RWPE2 (cell line): ENCODE results near the gene GPR137B.
"Not testable (repeated sequence)": the region's sequence is repeated elsewhere in the genome, so short reads cannot be mapped to it uniquely, and the experiment has no call there.

Source experiments
- ATAC-seq: fragments of 200-7000 bp; cut with Tn5 transposase; 3 replicates; pipeline ENCODE4 v1.9.1; 2021; ENCODE audit warnings: low read depth
- DNase-seq: peaks from one replicate; pipeline ENCODE4 v3.0.0-alpha.2; 2020; ENCODE audit warnings: low spot score
- H3K27ac ChIP-seq: fragments of 450-650 bp; 2 replicates; pipeline ENCODE4 v1.5.1; 2017; ENCODE audit warnings: mild to moderate bottlenecking; ENCODE audit not compliant: poor library complexity, severe bottlenecking
- H3K27me3 ChIP-seq: fragments of 250-450 bp; sonication (Bioruptor Pico); 2 replicates; pipeline ENCODE4 v1.5.1; 2021; ENCODE audit warnings: mild to moderate bottlenecking, moderate library complexity; ENCODE audit not compliant: insufficient read depth, poor library complexity, severe bottlenecking
- H3K36me3 ChIP-seq: fragments of 250-450 bp; sonication (Bioruptor Pico); 2 replicates; pipeline ENCODE4 v1.5.1; 2020; ENCODE audit warnings: low read depth, mild to moderate bottlenecking, moderate library complexity
- H3K4me1 ChIP-seq: fragments of 250-450 bp; sonication (Bioruptor Pico); 2 replicates; pipeline ENCODE4 v1.5.1; 2021; ENCODE audit warnings: mild to moderate bottlenecking, moderate library complexity; ENCODE audit not compliant: insufficient read depth, poor library complexity, severe bottlenecking
- H3K4me3 ChIP-seq: fragments of 250-450 bp; sonication (Bioruptor Pico); 2 replicates; pipeline ENCODE4 v1.5.1; 2021; ENCODE audit warnings: mild to moderate bottlenecking, moderate library complexity; ENCODE audit not compliant: severe bottlenecking
- H3K9me3 ChIP-seq: fragments of 250-450 bp; sonication (Bioruptor Pico); 2 replicates; pipeline ENCODE4 v1.5.1; 2021; ENCODE audit warnings: mild to moderate bottlenecking, moderate library complexity; ENCODE audit not compliant: severe bottlenecking
- TF ChIP-seq, protein P1 (sequence below): fragments of 450-650 bp; IDR thresholded peaks from one replicate; pipeline ENCODE4 v1.5.1; 2017; ENCODE audit warnings: mild to moderate bottlenecking, moderate library complexity; ENCODE audit not compliant: poor library complexity, severe bottlenecking

GPR137B gene

DNA sequence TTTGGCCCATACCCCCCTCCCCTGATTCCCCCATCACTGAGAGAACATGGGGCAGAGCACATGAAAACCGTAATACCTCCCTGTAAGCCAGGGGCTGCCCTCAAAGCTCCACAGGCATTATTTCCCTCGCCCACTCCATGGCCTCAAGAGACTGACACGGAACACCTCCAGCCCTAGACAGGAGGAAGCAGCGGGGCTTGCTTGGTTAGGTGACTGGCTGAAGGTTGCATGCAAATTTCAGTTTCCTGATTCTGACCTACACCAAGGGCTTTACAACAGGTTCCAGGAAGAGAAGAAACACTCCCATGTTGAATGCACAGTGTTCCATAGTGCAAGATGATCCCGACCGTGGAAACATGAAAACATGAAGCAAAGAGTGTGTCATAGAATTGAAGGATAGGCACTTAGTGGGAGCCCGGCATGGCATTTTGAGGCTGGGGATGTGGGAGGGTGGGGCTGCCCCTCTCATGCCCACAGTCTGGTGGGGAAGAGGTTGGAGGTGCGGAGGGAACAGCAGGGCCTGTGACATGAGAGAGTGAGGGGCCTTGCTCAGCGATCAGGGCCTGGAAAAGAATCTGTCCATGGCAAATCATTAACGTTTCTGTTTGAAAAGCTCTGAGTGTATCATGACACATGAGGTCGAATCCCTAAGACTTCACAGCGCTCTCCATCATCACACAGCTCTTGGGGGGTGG is 33.5 kb downstream of the GPR137B start:
- TF ChIP-seq, protein P1, sequence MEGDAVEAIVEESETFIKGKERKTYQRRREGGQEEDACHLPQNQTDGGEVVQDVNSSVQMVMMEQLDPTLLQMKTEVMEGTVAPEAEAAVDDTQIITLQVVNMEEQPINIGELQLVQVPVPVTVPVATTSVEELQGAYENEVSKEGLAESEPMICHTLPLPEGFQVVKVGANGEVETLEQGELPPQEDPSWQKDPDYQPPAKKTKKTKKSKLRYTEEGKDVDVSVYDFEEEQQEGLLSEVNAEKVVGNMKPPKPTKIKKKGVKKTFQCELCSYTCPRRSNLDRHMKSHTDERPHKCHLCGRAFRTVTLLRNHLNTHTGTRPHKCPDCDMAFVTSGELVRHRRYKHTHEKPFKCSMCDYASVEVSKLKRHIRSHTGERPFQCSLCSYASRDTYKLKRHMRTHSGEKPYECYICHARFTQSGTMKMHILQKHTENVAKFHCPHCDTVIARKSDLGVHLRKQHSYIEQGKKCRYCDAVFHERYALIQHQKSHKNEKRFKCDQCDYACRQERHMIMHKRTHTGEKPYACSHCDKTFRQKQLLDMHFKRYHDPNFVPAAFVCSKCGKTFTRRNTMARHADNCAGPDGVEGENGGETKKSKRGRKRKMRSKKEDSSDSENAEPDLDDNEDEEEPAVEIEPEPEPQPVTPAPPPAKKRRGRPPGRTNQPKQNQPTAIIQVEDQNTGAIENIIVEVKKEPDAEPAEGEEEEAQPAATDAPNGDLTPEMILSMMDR, result no peak
- ATAC-seq, result no peak
- no peak for DNase-seq

DNA sequence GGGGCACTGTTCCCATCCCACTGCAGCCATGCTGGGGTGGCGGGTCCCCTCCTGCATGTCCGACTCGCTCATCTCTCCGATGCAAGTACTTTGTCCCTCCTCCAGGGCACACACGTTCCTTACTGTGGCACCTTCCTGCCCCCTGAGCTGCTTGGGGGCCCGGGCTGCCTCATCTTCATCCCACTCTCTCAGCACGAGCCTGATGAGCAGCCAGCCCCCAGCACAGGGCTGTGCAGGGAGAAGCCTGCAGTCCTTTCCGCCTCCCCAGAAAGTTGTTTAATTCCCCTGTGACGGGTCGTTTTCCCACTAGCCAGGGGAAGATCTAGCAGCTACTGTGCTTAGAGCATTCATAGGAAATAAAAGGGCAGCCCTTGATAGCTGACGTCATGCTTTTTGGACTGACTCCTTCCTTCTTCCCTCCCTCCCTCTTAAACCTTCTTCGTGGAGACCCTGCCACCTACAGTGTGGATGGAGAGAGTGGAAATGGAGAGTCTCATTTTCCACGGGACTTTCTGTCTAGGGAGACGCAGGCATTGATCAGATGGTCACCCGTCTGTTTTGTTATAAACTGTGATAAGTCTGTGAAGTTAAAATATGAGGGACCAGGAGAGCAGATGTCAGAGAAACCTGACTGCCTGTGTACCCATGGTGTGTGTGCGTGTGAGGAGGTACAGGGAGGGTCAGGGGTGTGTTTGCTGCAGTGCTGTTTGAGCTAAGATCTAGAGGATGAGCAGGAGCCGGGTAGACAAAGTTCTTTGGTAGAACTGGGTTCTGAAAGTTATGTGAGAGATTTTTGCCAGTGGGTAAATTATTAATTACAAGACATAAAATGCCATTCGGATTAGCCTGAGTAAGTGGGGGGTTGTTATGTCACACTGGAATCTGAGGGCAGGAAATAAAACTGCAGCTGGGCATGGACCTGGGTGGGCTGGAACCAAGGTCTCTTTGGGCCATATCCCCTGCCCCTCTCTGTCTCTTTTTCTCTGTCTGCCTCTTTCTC is 34.3 kb downstream of the GPR137B start:
- H3K36me3 ChIP-seq, result no peaks in the 10 kb centered on the region
- H3K9me3 ChIP-seq, result no peaks in the 10 kb centered on the region
- TF ChIP-seq, protein P1, result no peak
- no peaks in the 10 kb centered on the region for H3K27me3 ChIP-seq
- DNase-seq (no peak), ATAC-seq (no peak)
- no peak overlapping the region for H3K27ac ChIP-seq
- H3K4me3 ChIP-seq, result no peak overlapping the region
- H3K4me1 ChIP-seq, result no peaks in the 10 kb centered on the region

More for the DNA sequence above, 33.5 kb downstream of the GPR137B start:
- H3K4me1 ChIP-seq, result no peaks in the 10 kb centered on the region
- no peaks in the 10 kb centered on the region for H3K36me3 ChIP-seq
- H3K27me3 ChIP-seq, result no peaks in the 10 kb centered on the region
- no peak overlapping the region for H3K27ac ChIP-seq
- H3K4me3 ChIP-seq, result no peak overlapping the region
- H3K9me3 ChIP-seq, result no peaks in the 10 kb centered on the region

DNA sequence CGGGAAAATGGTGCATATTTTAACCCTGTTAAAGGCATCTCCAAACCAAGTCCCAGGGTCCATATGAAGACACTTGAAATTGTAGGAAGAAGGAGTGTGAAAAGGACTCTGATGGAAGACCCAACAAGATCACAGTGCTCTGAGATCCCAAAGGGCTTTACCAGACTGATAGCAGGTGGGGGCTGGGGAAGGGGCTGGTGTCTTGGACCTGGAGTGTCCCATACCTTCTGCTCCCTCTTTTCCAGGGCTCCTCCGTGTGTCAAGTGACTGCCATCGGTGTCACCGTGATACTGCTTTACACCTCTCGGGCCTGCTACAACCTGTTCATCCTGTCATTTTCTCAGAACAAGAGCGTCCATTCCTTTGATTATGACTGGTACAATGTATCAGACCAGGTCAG is 37.3 kb downstream of the GPR137B start:
- Histone ChIP-seq H3K36me3 (no peaks in the 10 kb centered on the region), H3K4me1 (no peaks in the 10 kb centered on the region), H3K4me3 (no peak overlapping the region), H3K27ac (no peak overlapping the region), H3K27me3 (no peaks in the 10 kb centered on the region), H3K9me3 (no peaks in the 10 kb centered on the region)
- TF ChIP-seq, protein P1, result no peak
- DNase-seq, result no peak
- ATAC-seq, result no peak

DNA sequence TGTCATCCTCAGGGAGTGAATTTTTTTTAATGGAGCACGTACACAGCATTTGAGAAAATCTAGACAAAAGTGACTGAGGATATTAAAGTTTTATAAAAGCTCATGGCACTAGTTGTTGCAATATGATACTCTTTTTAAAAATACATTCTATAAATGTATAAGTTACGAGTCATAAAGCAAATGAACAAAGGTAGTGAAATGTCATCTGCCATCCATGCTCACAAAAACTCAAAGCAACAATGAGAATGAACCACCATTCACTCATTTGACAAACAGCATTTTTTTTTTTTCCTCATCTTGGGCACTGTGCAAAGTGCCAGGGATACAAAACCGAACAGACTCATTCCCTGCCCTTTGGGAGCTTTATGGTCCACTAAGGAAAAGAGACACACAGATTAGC is 38.7 kb downstream of the GPR137B start:
- no peak overlapping the region for H3K4me3 ChIP-seq
- no peaks in the 10 kb centered on the region for H3K36me3 ChIP-seq
- H3K9me3 ChIP-seq, result no peaks in the 10 kb centered on the region
- ATAC-seq (no peak), DNase-seq (no peak)
- H3K27me3 ChIP-seq, result no peaks in the 10 kb centered on the region
- no peaks in the 10 kb centered on the region for H3K4me1 ChIP-seq
- TF ChIP-seq, protein P1, result no peak
- H3K27ac ChIP-seq, result no peak overlapping the region

DNA sequence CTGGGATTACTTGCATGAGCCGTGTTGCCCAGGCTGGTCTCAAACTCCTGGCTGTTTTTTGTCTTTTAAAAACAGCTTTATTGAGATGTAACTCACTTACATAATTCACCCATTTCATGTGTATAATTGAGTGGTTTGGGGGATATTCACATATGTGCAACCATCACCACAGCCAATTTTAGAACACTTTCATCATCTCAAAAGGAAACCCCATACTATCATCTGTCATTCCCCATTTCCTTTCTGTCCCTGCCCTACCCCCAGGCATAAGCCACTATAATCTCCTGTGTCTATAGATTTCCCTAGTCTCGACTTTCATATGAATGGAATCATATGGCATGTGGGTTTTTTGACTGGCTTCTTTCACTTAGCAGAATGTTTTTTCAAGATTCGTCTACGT is 43.3 kb downstream of the GPR137B start:
- no peak for ATAC-seq
- Histone ChIP-seq H3K36me3 (no peaks in the 10 kb centered on the region), H3K27me3 (no peaks in the 10 kb centered on the region), H3K4me3 (no peak overlapping the region), H3K4me1 (no peaks in the 10 kb centered on the region), H3K9me3 (no peaks in the 10 kb centered on the region), H3K27ac (no peak overlapping the region)
- TF ChIP-seq, protein P1, result no peak
- no peak for DNase-seq

DNA sequence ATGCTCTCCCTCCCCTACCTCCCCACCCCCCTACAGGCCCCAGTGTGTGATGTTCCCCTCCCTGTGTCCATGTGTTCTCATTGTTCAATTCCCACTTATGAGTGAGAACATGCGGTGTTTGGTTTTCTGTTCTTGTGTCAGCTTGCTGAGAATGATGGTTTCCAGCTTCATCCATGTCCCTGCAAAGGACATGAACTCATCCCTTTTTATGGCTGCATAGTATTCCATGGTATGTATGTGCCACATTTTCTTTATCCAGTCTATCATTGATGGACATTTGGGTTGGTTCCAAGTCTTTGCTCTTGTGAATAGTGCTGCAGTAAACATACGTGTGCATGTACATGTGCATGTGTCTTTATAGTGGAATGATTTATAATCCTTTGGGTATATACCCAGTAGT is 44.1 kb downstream of the GPR137B start:
- H3K27me3 ChIP-seq, H3K4me3 ChIP-seq, DNase-seq, H3K27ac ChIP-seq, H3K4me1 ChIP-seq, ATAC-seq, H3K36me3 ChIP-seq, H3K9me3 ChIP-seq: not testable (repeated sequence)

DNA sequence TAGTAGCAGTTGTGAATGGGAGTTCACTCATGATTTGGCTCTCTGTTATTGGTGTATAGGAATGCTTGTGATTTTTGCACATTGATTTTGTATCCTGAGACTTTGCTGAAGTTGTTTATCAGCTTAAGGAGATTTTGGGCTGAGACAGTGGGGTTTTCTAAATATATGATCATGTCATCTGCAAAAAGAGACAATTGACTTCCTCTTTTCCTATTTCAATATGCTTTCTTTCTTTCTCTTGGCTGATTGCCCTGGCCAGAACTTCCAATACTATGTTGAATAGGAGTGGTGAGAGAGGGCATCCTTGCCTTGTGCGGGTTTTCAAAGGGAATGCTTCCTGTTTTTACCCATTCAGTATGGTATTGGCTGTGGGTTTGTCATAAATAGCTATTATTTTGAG is 45.7 kb downstream of the GPR137B start:
- not testable (repeated sequence) for H3K4me3 ChIP-seq, H3K36me3 ChIP-seq, H3K9me3 ChIP-seq, ATAC-seq, DNase-seq, H3K27me3 ChIP-seq, H3K4me1 ChIP-seq, H3K27ac ChIP-seq
